ENCODE results near the gene SH3BGRL3. TPM values are rescaled to one million over a fixed set of nuclear protein-coding genes. Genes with fewer than 3 reads are reported as not detected.
"Not testable (repeated sequence)": the region's sequence is repeated elsewhere in the genome, so short reads cannot be mapped to it uniquely, and the experiment has no call there.

Gene SH3BGRL3
- total RNA-seq, 4 donors from 2014 or later, result 31.6 to 60.2 (median 44.0) TPM

DNA sequence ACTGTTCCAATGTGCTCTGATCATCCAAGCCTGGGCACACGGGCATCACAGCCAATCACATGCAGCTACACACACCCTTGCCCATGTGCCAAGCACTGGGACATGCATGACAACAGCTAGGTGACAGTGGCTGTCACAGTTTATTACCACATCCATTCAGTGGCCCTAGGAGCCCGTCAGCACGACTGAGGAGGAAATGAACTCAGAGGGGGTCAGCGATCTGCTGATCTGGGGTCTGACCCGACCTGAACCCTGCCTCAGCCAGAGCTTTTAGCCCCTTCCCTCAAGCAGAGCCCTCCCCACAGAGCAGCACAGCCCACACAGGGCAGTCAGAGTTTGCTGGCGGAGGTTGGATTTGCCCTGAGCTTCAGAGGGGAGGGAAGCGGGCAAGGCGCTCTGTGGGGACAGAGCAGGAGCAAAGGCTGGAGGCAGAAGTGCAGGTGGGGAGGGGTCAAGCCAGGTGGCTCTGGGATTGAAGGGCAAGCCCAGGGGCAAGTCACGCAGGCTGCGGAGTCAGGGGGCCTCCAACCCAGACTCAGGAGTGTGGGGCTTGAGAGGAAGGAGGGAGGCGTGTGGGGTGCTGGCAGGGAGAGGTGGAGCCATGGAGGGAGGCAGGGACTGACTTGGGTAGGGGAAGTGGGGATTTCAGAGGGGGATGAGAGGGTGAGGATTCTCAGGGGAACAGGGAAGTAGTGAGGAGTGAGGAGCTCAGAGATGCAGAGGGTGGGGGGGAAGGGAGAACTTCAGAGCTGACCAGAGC, 10.4 kb downstream of the SH3BGRL3 start:
- Histone ChIP-seq H3K9me3 (no peaks in the 10 kb centered on the region), H3K36me3 (peaks cover 0 to 11% of the 10 kb centered on the region in 2 donors), H3K27me3 (no peaks in the 10 kb centered on the region), H3K27ac (peak overlapping the region in 3 of 4 donors; percentile 48 to 95 (median 60)), H3K4me1 (peaks cover 0 to 52% (median 14%) of the 10 kb centered on the region in 3 donors), H3K4me3 (no peak overlapping the region)
- TF ChIP-seq, protein P1, sequence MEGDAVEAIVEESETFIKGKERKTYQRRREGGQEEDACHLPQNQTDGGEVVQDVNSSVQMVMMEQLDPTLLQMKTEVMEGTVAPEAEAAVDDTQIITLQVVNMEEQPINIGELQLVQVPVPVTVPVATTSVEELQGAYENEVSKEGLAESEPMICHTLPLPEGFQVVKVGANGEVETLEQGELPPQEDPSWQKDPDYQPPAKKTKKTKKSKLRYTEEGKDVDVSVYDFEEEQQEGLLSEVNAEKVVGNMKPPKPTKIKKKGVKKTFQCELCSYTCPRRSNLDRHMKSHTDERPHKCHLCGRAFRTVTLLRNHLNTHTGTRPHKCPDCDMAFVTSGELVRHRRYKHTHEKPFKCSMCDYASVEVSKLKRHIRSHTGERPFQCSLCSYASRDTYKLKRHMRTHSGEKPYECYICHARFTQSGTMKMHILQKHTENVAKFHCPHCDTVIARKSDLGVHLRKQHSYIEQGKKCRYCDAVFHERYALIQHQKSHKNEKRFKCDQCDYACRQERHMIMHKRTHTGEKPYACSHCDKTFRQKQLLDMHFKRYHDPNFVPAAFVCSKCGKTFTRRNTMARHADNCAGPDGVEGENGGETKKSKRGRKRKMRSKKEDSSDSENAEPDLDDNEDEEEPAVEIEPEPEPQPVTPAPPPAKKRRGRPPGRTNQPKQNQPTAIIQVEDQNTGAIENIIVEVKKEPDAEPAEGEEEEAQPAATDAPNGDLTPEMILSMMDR (IDR thresholded peaks at IDR 0.05), result no peak
- TF ChIP-seq POLR2A (IDR thresholded peaks at IDR 0.05) (no peak), EP300 (IDR thresholded peaks at IDR 0.05) (no peak), POLR2AphosphoS5 (IDR thresholded peaks at IDR 0.05) (no peak)
- ATAC-seq, result no peak
- WGBS, 2 donors (ENCODE audit: low coverage in 1 of 2), result 67 to 72% methylated on average over 3 to 5 of the region's 11 CpGs

DNA sequence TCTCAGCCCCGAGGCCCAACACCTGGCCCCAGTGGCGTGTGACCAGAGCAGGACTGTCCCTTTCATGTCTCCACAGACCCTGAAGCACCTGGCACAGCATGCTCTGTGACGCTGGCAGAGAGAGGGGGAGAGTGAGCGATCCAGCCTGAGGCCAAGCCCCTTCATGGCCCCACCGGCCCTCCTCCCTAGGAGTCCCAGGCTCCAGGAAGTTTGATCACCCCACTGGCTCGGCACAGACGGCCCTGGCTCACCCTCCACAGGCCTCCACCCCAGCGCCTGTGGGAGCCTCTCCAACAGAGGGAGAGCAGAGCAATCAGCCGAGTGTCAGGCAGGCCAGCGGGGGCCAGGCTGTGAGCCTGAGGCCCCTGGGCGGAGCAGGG, 11.0 kb downstream of the SH3BGRL3 start:
- ATAC-seq, result peak; percentile 14
- Histone ChIP-seq H3K36me3 (peaks cover 0 to 12% of the 10 kb centered on the region in 2 donors), H3K4me1 (peaks cover 0 to 46% (median 12%) of the 10 kb centered on the region in 3 donors), H3K9me3 (no peaks in the 10 kb centered on the region), H3K27ac (peak overlapping the region in 3 of 4 donors; percentile 48 to 95 (median 60)), H3K27me3 (no peaks in the 10 kb centered on the region), H3K4me3 (no peak overlapping the region)
- TF ChIP-seq POLR2A (IDR thresholded peaks at IDR 0.05), result no peak
- no peak for TF ChIP-seq POLR2AphosphoS5 (IDR thresholded peaks at IDR 0.05)
- 50% methylated on average over 6 of the region's 11 CpGs; no CpG with 5 or more reads in 1 of the 2 donors for WGBS, 2 donors (ENCODE audit: low coverage in 1 of 2)

DNA sequence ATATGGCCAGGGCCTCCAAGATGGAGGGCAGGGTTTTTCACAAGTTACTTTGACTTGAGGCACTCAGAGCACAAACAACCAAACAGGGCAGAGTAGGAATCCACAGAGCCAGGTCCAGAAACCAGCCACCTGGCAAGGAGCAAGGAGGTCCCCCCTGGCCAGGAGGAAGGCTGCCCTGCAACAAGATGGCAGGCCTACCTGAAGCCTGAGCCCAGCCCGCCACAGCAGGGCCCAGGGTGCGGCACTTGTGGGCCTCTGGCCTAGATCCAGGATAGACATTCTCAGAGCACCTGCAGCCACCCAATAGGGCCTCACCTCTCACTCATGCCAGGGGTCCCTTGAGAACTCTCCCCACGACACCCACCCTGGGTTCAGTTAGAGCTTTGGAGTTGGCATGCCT, 11.5 kb downstream of the SH3BGRL3 start:
- WGBS, 2 donors (ENCODE audit: low coverage in 1 of 2), result no CpG with 5 or more reads among the region's 3 CpGs
- Histone ChIP-seq H3K4me3 (no peak overlapping the region), H3K9me3 (no peaks in the 10 kb centered on the region), H3K27me3 (no peaks in the 10 kb centered on the region), H3K36me3 (peaks cover 0 to 18% of the 10 kb centered on the region in 2 donors), H3K4me1 (peaks cover 0 to 41% (median 9%) of the 10 kb centered on the region in 3 donors), H3K27ac (peak overlapping the region in 3 of 4 donors; percentile 48 to 95 (median 60))
- TF ChIP-seq, protein P1 (IDR thresholded peaks at IDR 0.05), result no peak
- TF ChIP-seq POLR2AphosphoS5 (IDR thresholded peaks at IDR 0.05) (no peak), POLR2A (IDR thresholded peaks at IDR 0.05) (no peak), EP300 (IDR thresholded peaks at IDR 0.05) (no peak)
- no peak for ATAC-seq

DNA sequence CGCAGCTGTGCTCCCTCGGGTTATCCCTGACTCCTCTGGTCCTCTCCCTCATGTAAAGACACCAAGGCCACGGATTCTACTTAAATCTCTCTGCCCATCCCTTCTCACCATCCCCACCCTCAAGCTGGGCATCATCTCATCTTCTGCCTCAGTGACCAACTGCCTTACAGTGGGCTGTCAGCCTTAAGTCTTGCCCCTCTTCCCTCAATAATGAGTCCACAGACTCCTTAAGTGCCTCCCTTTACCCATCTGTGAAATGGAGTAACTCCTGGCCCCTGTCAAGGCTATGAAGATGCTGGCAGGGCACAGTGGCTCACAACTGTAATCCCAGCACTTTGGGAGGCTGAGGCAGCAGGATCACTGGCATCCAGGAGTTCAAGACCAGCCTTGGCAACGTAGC, 12.1 kb downstream of the SH3BGRL3 start:
- Histone ChIP-seq H3K27ac (no peak overlapping the region), H3K36me3 (peaks cover 0 to 23% of the 10 kb centered on the region in 2 donors), H3K9me3 (no peaks in the 10 kb centered on the region), H3K4me3 (no peak overlapping the region), H3K27me3 (no peaks in the 10 kb centered on the region), H3K4me1 (peaks cover 0 to 36% (median 9%) of the 10 kb centered on the region in 3 donors)
- no peak for ATAC-seq
- 100% methylated on average over 4 of the region's 4 CpGs; no CpG with 5 or more reads in 1 of the 2 donors for WGBS, 2 donors (ENCODE audit: low coverage in 1 of 2)
- TF ChIP-seq, protein P1 (IDR thresholded peaks at IDR 0.05), result no peak
- TF ChIP-seq POLR2A (IDR thresholded peaks at IDR 0.05) (no peak), POLR2AphosphoS5 (IDR thresholded peaks at IDR 0.05) (no peak), EP300 (IDR thresholded peaks at IDR 0.05) (no peak)

GRCh38 chr1:26292735-26293134, 12.8 kb downstream of the SH3BGRL3 start:
- H3K27me3 ChIP-seq, ATAC-seq: not testable (repeated sequence)

More at GRCh38 chr1:26292735-26293134, 12.8 kb downstream of the SH3BGRL3 start:
- WGBS, 2 donors (ENCODE audit: low coverage in 1 of 2), result 90 to 100% methylated on average over 1 to 5 of the region's 5 CpGs
- not testable (repeated sequence) for H3K4me3 ChIP-seq, H3K27ac ChIP-seq, H3K9me3 ChIP-seq
- Histone ChIP-seq H3K36me3 (peaks cover 0 to 30% of the 10 kb centered on the region in 2 donors), H3K4me1 (peaks cover 0 to 30% (median 6%) of the 10 kb centered on the region in 3 donors)
